ENCODE measurements around the gene TMEM101.

Gene TMEM101

DNA sequence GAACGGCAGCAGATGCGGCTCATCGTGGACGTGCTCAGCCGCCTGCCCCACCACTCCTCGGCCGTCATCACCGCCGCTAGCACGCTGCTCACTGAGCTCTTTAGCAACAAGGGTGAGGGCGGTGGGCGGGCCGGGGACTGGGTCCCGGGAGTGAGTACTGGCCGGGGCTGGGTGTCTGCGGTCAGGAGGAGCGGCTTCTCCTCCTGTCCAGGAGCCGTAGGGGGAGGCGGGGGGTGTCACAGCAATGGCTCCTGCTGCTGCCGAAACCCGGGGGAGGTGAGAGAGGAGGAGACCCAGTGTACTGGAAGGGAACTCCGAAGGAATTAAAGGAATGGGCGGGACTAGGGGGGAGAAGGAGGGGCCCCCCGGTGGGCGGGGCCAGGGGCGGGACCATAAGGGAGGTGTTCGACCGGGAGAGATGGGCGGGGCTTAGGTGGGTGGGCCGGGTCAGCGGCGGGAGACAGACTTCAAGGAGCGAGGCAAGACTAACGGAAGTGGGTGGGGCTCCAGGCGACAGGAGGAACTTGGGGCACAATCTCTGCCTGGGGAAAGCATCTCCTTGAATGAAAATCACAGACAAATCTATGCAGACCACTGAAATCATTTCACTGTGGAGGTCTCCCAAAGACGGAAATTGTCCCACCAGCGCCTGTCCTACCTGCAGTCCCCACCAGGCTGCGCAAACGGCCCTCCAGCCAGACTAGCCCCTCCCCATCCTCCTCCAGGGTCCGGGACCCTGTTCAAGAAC, 8.0 kb downstream of the TMEM101 start:
- peak overlapping the region; percentile 50 to 86 for H3K18ac ChIP-seq (ENCODE audit: low read depth in 1 of 2, low read length in 2 of 2)
- peak overlapping the region; percentile 60 for H2BK15ac ChIP-seq (ENCODE audit: low read depth, poor library complexity, severe bottlenecking)
- H3K36me3 ChIP-seq (ENCODE audit: control insufficient read depth in 1 of 2, insufficient read depth in 2 of 2, low read depth in 1 of 2, low read length in 2 of 2) = peaks cover 12 to 29% of the 10 kb centered on the region in 2 experiments
- H3K79me1 ChIP-seq (replicated peaks; ENCODE audit: low read length, poor library complexity, severe bottlenecking) = peaks cover 25% of the 10 kb centered on the region
- WGBS = 1% methylated on average over 37 of the region's 40 CpGs
- peak overlapping the region; percentile 46 for H2BK5ac ChIP-seq (ENCODE audit: low read depth, low read length, poor library complexity, severe bottlenecking)
- H3K23ac ChIP-seq (ENCODE audit: low read length in 2 of 2) = no peak overlapping the region
- H3K4me1 ChIP-seq (ENCODE audit: control insufficient read depth, insufficient read depth, low read depth, low read length) = peaks cover 39% of the 10 kb centered on the region
- no peaks in the 10 kb centered on the region for H3K9me3 ChIP-seq (ENCODE audit: control insufficient read depth, low read length)
- peak overlapping the region; percentile 48 for H2AFZ ChIP-seq (ENCODE audit: low read depth, low read length)
- peak overlapping the region; percentile 15 to 64 for H2BK12ac ChIP-seq (ENCODE audit: low read length in 2 of 2)
- peak overlapping the region; percentile 5 for H4K8ac ChIP-seq (ENCODE audit: low read length)
- no peak overlapping the region for H3K14ac ChIP-seq (ENCODE audit: low read length in 2 of 2)
- no peak overlapping the region for H4K91ac ChIP-seq (ENCODE audit: low read length)
- peak; percentile 95 for DNase-seq
- H3K27ac ChIP-seq (ENCODE audit: low read length, poor library complexity, severe bottlenecking) = peak overlapping the region; percentile 29
- no peak overlapping the region for H2AK5ac ChIP-seq (ENCODE audit: low read length, severe bottlenecking)
- H3K4me2 ChIP-seq (ENCODE audit: low read length, poor library complexity, severe bottlenecking) = peak overlapping the region; percentile 83
- peak overlapping the region; percentile 65 to 81 for H3K4me3 ChIP-seq (ENCODE audit: insufficient read depth in 1 of 2, low read depth in 1 of 2, low read length in 2 of 2)
- H3K4ac ChIP-seq (ENCODE audit: low read depth in 1 of 2, low read length in 2 of 2) = peak overlapping the region; percentile 9 to 56
- H2BK120ac ChIP-seq (ENCODE audit: low read depth, low read length) = no peak overlapping the region
- peaks cover 0 to 16% of the 10 kb centered on the region in 2 experiments for H3K27me3 ChIP-seq (ENCODE audit: control insufficient read depth in 1 of 2, insufficient read depth in 1 of 2, low read length in 2 of 2)
- H3K9ac ChIP-seq (ENCODE audit: low read length) = peak overlapping the region; percentile 78

DNA sequence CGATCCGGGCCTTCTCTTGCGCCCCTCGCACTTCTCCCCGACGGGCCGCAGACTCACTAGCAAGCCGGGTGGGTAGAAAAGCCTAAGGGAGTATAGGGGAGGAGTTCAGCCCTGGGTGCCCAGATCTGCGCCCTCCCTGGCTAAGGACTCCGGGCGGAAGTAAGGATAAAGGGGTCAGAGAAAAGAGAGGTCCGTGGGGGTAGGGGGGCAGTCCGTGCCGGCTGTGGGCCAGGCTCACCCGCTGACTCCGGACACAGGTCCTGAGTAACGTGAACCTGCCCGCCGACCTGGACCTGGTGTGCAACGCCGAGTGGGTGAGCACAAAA, 8.5 kb downstream of the TMEM101 start:
- peak overlapping the region in 1 of 2 experiments; percentile 67 for H3K18ac ChIP-seq (ENCODE audit: low read depth in 1 of 2, low read length in 2 of 2)
- H3K79me1 ChIP-seq (replicated peaks; ENCODE audit: low read length, poor library complexity, severe bottlenecking) = peaks cover 22% of the 10 kb centered on the region
- no peak for DNase-seq
- H3K27ac ChIP-seq (ENCODE audit: low read length, poor library complexity, severe bottlenecking) = no peak overlapping the region
- H4K8ac ChIP-seq (ENCODE audit: low read length) = peak overlapping the region; percentile 5
- peaks cover 7 to 27% of the 10 kb centered on the region in 2 experiments for H3K36me3 ChIP-seq (ENCODE audit: control insufficient read depth in 1 of 2, insufficient read depth in 2 of 2, low read depth in 1 of 2, low read length in 2 of 2)
- peak overlapping the region; percentile 55 to 64 for H2BK12ac ChIP-seq (ENCODE audit: low read length in 2 of 2)
- no peak overlapping the region for H2BK5ac ChIP-seq (ENCODE audit: low read depth, low read length, poor library complexity, severe bottlenecking)
- H3K27me3 ChIP-seq (ENCODE audit: control insufficient read depth in 1 of 2, insufficient read depth in 1 of 2, low read length in 2 of 2) = peaks cover 0 to 16% of the 10 kb centered on the region in 2 experiments
- peak overlapping the region; percentile 78 for H3K9ac ChIP-seq (ENCODE audit: low read length)
- H3K4me2 ChIP-seq (ENCODE audit: low read length, poor library complexity, severe bottlenecking) = peak overlapping the region; percentile 83
- peak overlapping the region; percentile 49 to 81 for H3K4me3 ChIP-seq (ENCODE audit: insufficient read depth in 1 of 2, low read depth in 1 of 2, low read length in 2 of 2)
- H3K4me1 ChIP-seq (ENCODE audit: control insufficient read depth, insufficient read depth, low read depth, low read length) = peaks cover 40% of the 10 kb centered on the region
- peak overlapping the region; percentile 6 for H2AFZ ChIP-seq (ENCODE audit: low read depth, low read length)
- H3K14ac ChIP-seq (ENCODE audit: low read length in 2 of 2) = no peak overlapping the region
- 1% methylated on average over 21 of the region's 21 CpGs for WGBS
- no peak overlapping the region for H3K4ac ChIP-seq (ENCODE audit: low read depth in 1 of 2, low read length in 2 of 2)
- no peaks in the 10 kb centered on the region for H3K9me3 ChIP-seq (ENCODE audit: control insufficient read depth, low read length)
- H4K91ac ChIP-seq (ENCODE audit: low read length) = peak overlapping the region; percentile 36
- H2AK5ac ChIP-seq (ENCODE audit: low read length, severe bottlenecking) = no peak overlapping the region
- peak overlapping the region; percentile 39 for H2BK15ac ChIP-seq (ENCODE audit: low read depth, poor library complexity, severe bottlenecking)
- no peak overlapping the region for H2BK120ac ChIP-seq (ENCODE audit: low read depth, low read length)
- no peak overlapping the region for H3K23ac ChIP-seq (ENCODE audit: low read length in 2 of 2)

DNA sequence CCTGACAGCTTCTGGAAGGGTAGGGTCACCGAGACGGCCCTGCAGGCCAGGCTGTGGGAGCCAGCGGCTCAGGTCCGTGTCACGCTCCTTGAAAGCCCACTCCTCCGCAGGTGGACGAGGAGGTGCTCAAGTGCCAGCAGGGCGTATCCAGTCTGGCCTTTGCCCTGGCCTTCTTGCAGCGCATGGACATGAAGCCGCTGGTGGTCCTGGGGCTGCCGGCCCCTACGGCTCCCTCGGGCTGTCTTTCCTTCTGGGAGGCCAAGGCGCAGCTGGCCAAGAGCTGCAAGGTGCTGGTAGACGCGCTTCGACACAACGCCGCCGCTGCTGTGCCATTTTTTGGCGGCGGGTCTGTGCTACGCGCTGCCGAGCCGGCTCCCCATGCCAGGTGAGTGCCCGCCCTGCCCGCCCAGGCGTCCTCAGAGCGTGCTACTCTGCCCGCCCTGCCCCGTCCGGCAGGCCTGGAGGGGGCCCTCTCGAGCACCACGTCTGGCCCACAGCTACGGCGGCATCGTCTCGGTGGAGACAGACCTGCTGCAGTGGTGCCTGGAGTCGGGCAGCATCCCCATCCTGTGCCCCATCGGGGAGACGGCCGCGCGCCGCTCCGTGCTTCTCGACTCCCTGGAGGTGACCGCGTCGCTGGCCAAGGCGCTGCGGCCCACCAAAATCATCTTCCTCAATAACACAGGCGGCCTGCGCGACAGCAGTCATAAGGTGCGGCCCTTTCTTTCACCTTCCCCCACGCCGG, 9.1 kb downstream of the TMEM101 start:
- Histone ChIP-seq H3K27me3 (ENCODE audit: control insufficient read depth in 1 of 2, insufficient read depth in 1 of 2, low read length in 2 of 2) (peaks cover 0 to 16% of the 10 kb centered on the region in 2 experiments), H2AFZ (ENCODE audit: low read depth, low read length) (peak overlapping the region; percentile 6), H2BK12ac (ENCODE audit: low read length in 2 of 2) (peak overlapping the region; percentile 55 to 64), H3K4me1 (ENCODE audit: control insufficient read depth, insufficient read depth, low read depth, low read length) (peaks cover 40% of the 10 kb centered on the region), H3K9me3 (ENCODE audit: control insufficient read depth, low read length) (no peaks in the 10 kb centered on the region), H2BK5ac (ENCODE audit: low read depth, low read length, poor library complexity, severe bottlenecking) (no peak overlapping the region), H2AK5ac (ENCODE audit: low read length, severe bottlenecking) (no peak overlapping the region), H3K23ac (ENCODE audit: low read length in 2 of 2) (peak overlapping the region in 1 of 2 experiments; percentile 28), H2BK15ac (ENCODE audit: low read depth, poor library complexity, severe bottlenecking) (peak overlapping the region; percentile 39), H3K4me2 (ENCODE audit: low read length, poor library complexity, severe bottlenecking) (peak overlapping the region; percentile 83), H3K4me3 (ENCODE audit: insufficient read depth in 1 of 2, low read depth in 1 of 2, low read length in 2 of 2) (peak overlapping the region; percentile 49 to 81), H3K9ac (ENCODE audit: low read length) (peak overlapping the region; percentile 78), H4K8ac (ENCODE audit: low read length) (peak overlapping the region; percentile 42), H3K27ac (ENCODE audit: low read length, poor library complexity, severe bottlenecking) (no peak overlapping the region), H3K18ac (ENCODE audit: low read depth in 1 of 2, low read length in 2 of 2) (peak overlapping the region in 1 of 2 experiments; percentile 67), H3K79me1 (replicated peaks; ENCODE audit: low read length, poor library complexity, severe bottlenecking) (peaks cover 19% of the 10 kb centered on the region), H4K91ac (ENCODE audit: low read length) (peak overlapping the region; percentile 36), H3K36me3 (ENCODE audit: control insufficient read depth in 1 of 2, insufficient read depth in 2 of 2, low read depth in 1 of 2, low read length in 2 of 2) (peaks cover 5 to 26% of the 10 kb centered on the region in 2 experiments), H3K4ac (ENCODE audit: low read depth in 1 of 2, low read length in 2 of 2) (peak overlapping the region in 1 of 2 experiments; percentile 54), H3K14ac (ENCODE audit: low read length in 2 of 2) (peak overlapping the region in 1 of 2 experiments; percentile 19), H2BK120ac (ENCODE audit: low read depth, low read length) (no peak overlapping the region)
- WGBS = 4% methylated on average over 51 of the region's 59 CpGs
- peak; percentile 33 for DNase-seq
